Activated CD4-positive, alpha-beta memory T cell treated with anti-CD3 and anti-CD28 coated beads for 36 hours (primary cell): ENCODE data around the gene ATN1. TPM values are rescaled to one million over a fixed set of nuclear protein-coding genes. Genes with fewer than 3 reads are reported as not detected.

Source experiments
- CTCF ChIA-PET: fragments of 350-600 bp; sonication (Branson Sonifier 250); formaldehyde crosslinking; loops from one replicate; lab custom pipeline; 2021; ENCODE audit warnings: antibody characterized with exemption, inconsistent platforms; lab: Charles Lee
- POLR2A ChIA-PET: fragments of 350-600 bp; sonication (Branson Sonifier 250); formaldehyde crosslinking; loops from one replicate; lab custom pipeline; 2021; ENCODE audit warnings: antibody characterized with exemption; lab: Charles Lee
- DNase-seq: peaks from one replicate; pipeline ENCODE4 v3.0.0-alpha.2; 2020
- H3K27ac Mint-ChIP-seq: one replicate; pipeline ENCODE4 v1.8.0; 2021; ENCODE audit warnings: mixed read lengths
- H3K27me3 Mint-ChIP-seq: one replicate; pipeline ENCODE4 v1.8.0; 2021; ENCODE audit warnings: mixed read lengths
- H3K36me3 Mint-ChIP-seq: one replicate; pipeline ENCODE4 v1.8.0; 2021; ENCODE audit warnings: mixed read lengths
- H3K4me1 Mint-ChIP-seq: one replicate; pipeline ENCODE4 v1.8.0; 2021; ENCODE audit warnings: low read depth, mixed read lengths
- H3K4me3 Mint-ChIP-seq: one replicate; pipeline ENCODE4 v1.8.0; 2021; ENCODE audit warnings: mild to moderate bottlenecking, mixed read lengths
- H3K9me3 Mint-ChIP-seq: one replicate; pipeline ENCODE4 v1.8.0; 2021; ENCODE audit warnings: mixed read lengths
- intact Hi-C: fragments of 100-400 bp; cut with micrococcal nuclease; formaldehyde crosslinking; loops from one replicate; pipeline ENCODE4 v1.15.1; 2023
- microRNA-seq: library from miRNA; unstranded; fragments of <30 nt; microRNA quantifications from one replicate; pipeline ENCODE4 v1.2.0, GENCODE V29; 2022; ENCODE audit warnings: borderline number of aligned reads, borderline microRNAs expressed, borderline replicate concordance
- total RNA-seq, 2 experiments: library from RNA; stranded (reverse); gene quantifications; one replicate each; pipeline ENCODE4 v1.2.3, GENCODE V29; 2021

The ATN1 gene
- total RNA-seq, 2 experiments from 2014 or later = 34.8 to 37.8 TPM

DNA sequence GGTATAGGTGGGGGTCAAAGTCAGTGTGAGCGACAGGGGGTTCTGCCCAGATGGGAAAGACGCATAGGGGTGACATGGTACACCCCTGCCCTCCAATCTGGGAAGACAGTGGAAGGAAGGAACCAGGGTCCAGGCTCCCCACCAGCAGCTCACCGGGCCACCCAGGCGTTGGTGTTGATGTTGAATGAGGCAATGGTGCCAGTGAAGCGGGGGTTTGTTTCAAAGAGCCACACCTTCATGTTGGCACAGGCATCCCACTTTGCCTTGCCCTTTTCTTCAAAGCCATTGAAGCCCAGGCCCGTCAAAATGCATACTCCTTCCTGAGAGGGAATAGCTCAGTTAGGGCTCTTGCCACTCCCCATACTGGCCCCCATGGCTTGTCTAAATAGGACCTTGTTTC, 50.4 kb downstream of the ATN1 start:
- Mint-ChIP-seq H3K36me3 (peaks cover 63% of the 10 kb centered on the region), H3K4me1 (peaks cover 6% of the 10 kb centered on the region), H3K27me3 (no peaks in the 10 kb centered on the region), H3K4me3 (no peak overlapping the region), H3K27ac (peak overlapping the region; percentile 19), H3K9me3 (no peaks in the 10 kb centered on the region)
- ChIA-PET CTCF (interaction anchor here (0.9 to 1.4 kb wide), 4 partner anchors 14 to 135 kb away, joined by 3 to 7 read pairs (median 5); no protein-coding TSS in a partner anchor), POLR2A (interaction anchor here (1.0 to 1.1 kb wide), 2 partner anchors 30 to 40 kb away, joined by 3 read pairs; partner anchors contain the start of gene LPCAT3)
- no peak for DNase-seq
- intact Hi-C loops = no loop called here

DNA sequence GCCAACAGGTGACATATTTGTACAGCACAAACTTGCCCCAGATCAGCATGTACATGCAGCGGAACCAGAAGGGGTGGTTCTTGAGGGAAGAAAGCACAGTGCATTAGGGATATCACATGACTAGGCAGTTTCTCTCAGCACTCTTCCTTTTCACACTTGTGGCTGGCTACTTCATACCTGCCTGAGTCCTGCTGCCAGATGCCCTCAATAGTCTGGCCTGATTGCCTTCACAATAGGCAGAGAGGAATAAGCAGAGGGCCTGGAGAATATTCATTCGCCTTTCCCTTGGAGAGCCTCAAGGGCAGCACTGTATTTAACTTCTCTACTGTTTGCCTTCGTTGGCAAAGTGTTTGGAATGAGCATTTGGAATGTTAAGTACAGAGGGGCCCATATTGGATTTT, 50.9 kb downstream of the ATN1 start:
- Mint-ChIP-seq H3K4me1 (peaks cover 3% of the 10 kb centered on the region), H3K9me3 (no peaks in the 10 kb centered on the region), H3K27ac (peak overlapping the region; percentile 19), H3K27me3 (no peaks in the 10 kb centered on the region), H3K4me3 (no peak overlapping the region), H3K36me3 (peaks cover 64% of the 10 kb centered on the region)
- ChIA-PET CTCF (interaction anchor here (1.1 kb wide), 1 partner anchor 25 kb away, joined by 3 read pairs; no protein-coding TSS in a partner anchor), POLR2A (no interaction called here)
- DNase-seq = no peak
- intact Hi-C loops = no loop called here

DNA sequence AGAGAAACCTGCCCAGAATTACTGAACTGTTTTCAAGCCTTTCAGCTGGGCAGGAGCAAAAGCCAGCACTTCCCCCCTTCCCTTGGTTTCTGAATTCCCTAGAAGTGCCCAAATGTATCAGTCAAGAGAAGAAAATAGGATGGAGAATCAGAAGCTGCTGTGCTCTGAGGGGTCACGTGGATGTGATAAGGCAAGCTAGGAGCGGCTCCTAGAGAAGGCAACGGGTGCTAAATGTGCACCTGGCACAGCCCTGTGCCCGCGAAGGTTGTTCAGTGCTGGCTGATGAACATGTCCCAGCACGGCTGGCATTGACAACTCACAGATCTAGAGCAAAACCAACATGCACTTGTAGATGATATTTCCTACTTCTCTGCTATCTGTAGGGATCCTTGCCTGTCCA, 51.3 kb downstream of the ATN1 start:
- peaks cover 60% of the 10 kb centered on the region for H3K36me3 Mint-ChIP-seq
- no peaks in the 10 kb centered on the region for H3K4me1 Mint-ChIP-seq
- DNase-seq = no peak
- H3K27ac Mint-ChIP-seq = no peak overlapping the region
- H3K4me3 Mint-ChIP-seq = no peak overlapping the region
- ChIA-PET POLR2A (no interaction called here), CTCF (interaction anchor here (1.1 kb wide), 1 partner anchor 25 kb away, joined by 3 read pairs; no protein-coding TSS in a partner anchor)
- H3K9me3 Mint-ChIP-seq = no peaks in the 10 kb centered on the region
- intact Hi-C loops = no loop called here
- no peaks in the 10 kb centered on the region for H3K27me3 Mint-ChIP-seq

GRCh38 chr12:6979453-6979852, 51.7 kb downstream of the ATN1 start:
- Mint-ChIP-seq H3K27me3 (no peaks in the 10 kb centered on the region), H3K4me1 (no peaks in the 10 kb centered on the region), H3K27ac (no peak overlapping the region), H3K4me3 (no peak overlapping the region), H3K9me3 (no peaks in the 10 kb centered on the region), H3K36me3 (peaks cover 58% of the 10 kb centered on the region)
- intact Hi-C loops = no loop called here
- no peak for DNase-seq
- POLR2A ChIA-PET = no interaction called here
- CTCF ChIA-PET = interaction anchor here (0.6 kb wide), 1 partner anchor 701 kb away, joined by 5 read pairs; no protein-coding TSS in a partner anchor

DNA sequence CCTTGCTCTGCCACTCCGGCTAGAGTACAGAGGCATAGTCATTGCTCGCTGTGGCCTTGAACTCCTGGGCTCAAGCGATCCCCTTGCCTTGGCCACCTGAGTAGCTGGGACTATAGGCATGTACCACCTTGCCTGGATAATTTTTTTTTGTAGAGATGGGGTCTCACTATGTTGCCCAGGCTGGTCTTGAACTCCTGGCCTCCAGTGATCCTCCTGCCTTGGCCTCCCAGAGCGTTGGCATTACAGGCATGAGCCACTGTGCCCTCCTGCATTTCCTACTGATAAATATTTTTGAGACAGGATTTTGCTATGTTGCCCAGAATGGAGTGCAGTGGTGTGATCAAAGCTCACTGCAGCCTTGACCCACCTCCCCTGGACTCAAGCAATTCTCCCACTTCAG, 52.3 kb downstream of the ATN1 start:
- intact Hi-C loops = no loop called here
- H3K27me3 Mint-ChIP-seq = no peaks in the 10 kb centered on the region
- H3K4me1 Mint-ChIP-seq = no peaks in the 10 kb centered on the region
- no peak overlapping the region for H3K4me3 Mint-ChIP-seq
- POLR2A ChIA-PET = no interaction called here
- DNase-seq = no peak
- no peak overlapping the region for H3K27ac Mint-ChIP-seq
- CTCF ChIA-PET = interaction anchor here (0.6 kb wide), 1 partner anchor 701 kb away, joined by 5 read pairs; no protein-coding TSS in a partner anchor
- no peaks in the 10 kb centered on the region for H3K9me3 Mint-ChIP-seq
- peaks cover 56% of the 10 kb centered on the region for H3K36me3 Mint-ChIP-seq

DNA sequence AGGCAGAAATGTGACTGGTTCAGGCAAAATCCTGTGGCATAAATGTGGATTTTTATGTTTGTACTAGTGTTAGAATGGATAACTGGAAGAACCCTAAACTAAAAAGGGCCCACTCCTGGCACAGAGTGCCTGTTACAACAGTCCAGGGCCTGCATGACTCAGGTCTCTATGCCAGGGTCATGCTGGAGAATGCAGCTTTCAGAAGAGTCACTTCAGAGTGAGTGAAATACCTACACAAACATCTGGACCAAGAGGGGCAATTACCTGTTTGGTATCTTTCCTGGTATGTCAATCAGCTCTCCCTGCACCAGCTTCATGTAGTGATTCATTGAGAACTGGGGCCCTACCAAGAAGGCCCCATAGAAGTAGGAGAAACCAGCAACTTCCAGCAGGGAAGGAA, 53.0 kb downstream of the ATN1 start:
- ChIA-PET CTCF (no interaction called here), POLR2A (no interaction called here)
- Mint-ChIP-seq H3K27me3 (no peaks in the 10 kb centered on the region), H3K36me3 (peaks cover 51% of the 10 kb centered on the region), H3K27ac (no peak overlapping the region), H3K9me3 (no peaks in the 10 kb centered on the region), H3K4me1 (no peaks in the 10 kb centered on the region), H3K4me3 (no peak overlapping the region)
- DNase-seq = no peak
- intact Hi-C loops = no loop called here

- ChIA-PET POLR2A (no interaction called here), CTCF (no interaction called here)
- Mint-ChIP-seq H3K27me3 (no peaks in the 10 kb centered on the region), H3K27ac (no peak overlapping the region), H3K36me3 (peaks cover 45% of the 10 kb centered on the region), H3K9me3 (no peaks in the 10 kb centered on the region), H3K4me3 (no peak overlapping the region), H3K4me1 (no peaks in the 10 kb centered on the region)
- intact Hi-C loops = no loop called here
- DNase-seq = no peak
Observed at GRCh38 chr12:6981152-6982052, 53.6 kb downstream of the ATN1 start.

GRCh38 chr12:6982532-6982931, 54.8 kb downstream of the ATN1 start:
- no peak overlapping the region for H3K4me3 Mint-ChIP-seq
- H3K4me1 Mint-ChIP-seq = no peaks in the 10 kb centered on the region
- POLR2A ChIA-PET = no interaction called here
- no peaks in the 10 kb centered on the region for H3K9me3 Mint-ChIP-seq
- CTCF ChIA-PET = interaction anchor here (1.1 to 1.3 kb wide), 2 partner anchors 127 to 130 kb away, joined by 3 to 4 read pairs; partner anchors contain the start of gene C1RL
- intact Hi-C loops = no loop called here
- DNase-seq = no peak
- peaks cover 40% of the 10 kb centered on the region for H3K36me3 Mint-ChIP-seq
- H3K27me3 Mint-ChIP-seq = no peaks in the 10 kb centered on the region
- H3K27ac Mint-ChIP-seq = no peak overlapping the region

GRCh38 chr12:6987956-6988553, 60.3 kb downstream of the ATN1 start:
- DNase-seq = no peak
- H3K27me3 Mint-ChIP-seq = no peaks in the 10 kb centered on the region
- no peak overlapping the region for H3K4me3 Mint-ChIP-seq
- ChIA-PET CTCF (no interaction called here), POLR2A (no interaction called here)
- peaks cover 20% of the 10 kb centered on the region for H3K36me3 Mint-ChIP-seq
- intact Hi-C loops = no loop called here
- H3K9me3 Mint-ChIP-seq = no peaks in the 10 kb centered on the region
- no peaks in the 10 kb centered on the region for H3K4me1 Mint-ChIP-seq
- no peak overlapping the region for H3K27ac Mint-ChIP-seq

Small RNA genes lying within 50 kb of the gene (microRNA-seq; reads per million reads assigned to microRNA genes)
- gene MIR141 (62.1 reads per million, percentile 60 among the genes with 10 or more reads in this experiment), gene MIR200C (400 reads per million, percentile 80 among the genes with 10 or more reads in this experiment)

Other genes starting within 250 kb of the ATN1 start
- gene ZNF384, start 238.6 kb upstream of the ATN1 start, total RNA-seq = 10 to 100 TPM; 55.3 to 56.3 TPM
- gene PIANP, start 227.1 kb upstream of the ATN1 start, total RNA-seq = under 1 TPM; 0.17 to 0.44 TPM
- 10 to 100 TPM; 37.6 to 39.4 TPM for gene COPS7A, start 203.9 kb upstream of the ATN1 start, total RNA-seq
- 100 to 1,000 TPM; 140 to 141 TPM for gene MLF2, start 174.8 kb upstream of the ATN1 start, total RNA-seq
- gene PTMS, start 161.6 kb upstream of the ATN1 start, total RNA-seq = 100 to 1,000 TPM; 104 to 109 TPM
- gene LAG3, start 155.4 kb upstream of the ATN1 start, total RNA-seq = 100 to 1,000 TPM; 169 to 172 TPM
- gene CD4, start 138.4 kb upstream of the ATN1 start, total RNA-seq = 100 to 1,000 TPM; 290 to 300 TPM
- gene GPR162, start 106.1 kb upstream of the ATN1 start, total RNA-seq = under 1 TPM in 1 of 2 experiments, not detected in 1; 0.31 TPM
- 1 to 10 TPM; 2.5 to 2.7 TPM for gene P3H3, start 99.6 kb upstream of the ATN1 start, total RNA-seq
- under 1 TPM; 0.22 to 0.78 TPM for gene GNB3, start 87.0 kb upstream of the ATN1 start, total RNA-seq
- 10 to 100 TPM; 80.3 to 87.8 TPM for gene CDCA3, start 76.7 kb upstream of the ATN1 start, total RNA-seq
- gene USP5, start 75.8 kb upstream of the ATN1 start, total RNA-seq = 100 to 1,000 TPM; 125 to 130 TPM
- 1,000 to 10,000 TPM; 1,432 to 1,495 TPM for gene TPI1, start 60.4 kb upstream of the ATN1 start, total RNA-seq
- 1 to 10 TPM; 3.8 to 4.7 TPM for gene SPSB2, start 54.7 kb upstream of the ATN1 start, total RNA-seq
- 1 to 10 TPM; 6.8 to 7.8 TPM for gene LRRC23, start 23.1 kb upstream of the ATN1 start, total RNA-seq
- 100 to 1,000 TPM; 185 to 193 TPM for gene ENO2, start 13.4 kb upstream of the ATN1 start, total RNA-seq
- not detected for gene RNU7-1, start 15.9 kb downstream of the ATN1 start, total RNA-seq
- gene C12orf57, start 16.1 kb downstream of the ATN1 start, total RNA-seq = 100 to 1,000 TPM; 257 to 272 TPM
- 100 to 1,000 TPM; 321 to 324 TPM for gene PTPN6, start 23.4 kb downstream of the ATN1 start, total RNA-seq
- 100 to 1,000 TPM; 334 to 346 TPM for gene PHB2, start 42.7 kb downstream of the ATN1 start, total RNA-seq
- 10 to 100 TPM; 76.5 to 81.5 TPM for gene EMG1, start 43.0 kb downstream of the ATN1 start, total RNA-seq
- gene LPCAT3, start 90.5 kb downstream of the ATN1 start, total RNA-seq = 10 to 100 TPM; 18.3 to 20.5 TPM
- 1 to 10 TPM; 1.7 to 2.0 TPM for gene C1S, start 132.8 kb downstream of the ATN1 start, total RNA-seq
- gene C1R, start 164.5 kb downstream of the ATN1 start, total RNA-seq = 1 to 10 TPM; 1.4 to 2.2 TPM
- 10 to 100 TPM; 17.1 to 22.6 TPM for gene C1RL, start 181.3 kb downstream of the ATN1 start, total RNA-seq
- gene RBP5, start 200.9 kb downstream of the ATN1 start, total RNA-seq = under 1 TPM in 1 of 2 experiments, not detected in 1; 0.21 TPM
- gene CLSTN3, start 202.4 kb downstream of the ATN1 start, total RNA-seq = 10 to 100 TPM; 40.1 to 44.7 TPM